ENCODE data around the gene IKBKE. TPM values are rescaled to one million over a fixed set of nuclear protein-coding genes. Genes with fewer than 3 reads are reported as not detected.

The IKBKE gene
- total RNA-seq, 4 donors from 2014 or later: 5.7 to 27.0 (median 17.4) TPM

DNA sequence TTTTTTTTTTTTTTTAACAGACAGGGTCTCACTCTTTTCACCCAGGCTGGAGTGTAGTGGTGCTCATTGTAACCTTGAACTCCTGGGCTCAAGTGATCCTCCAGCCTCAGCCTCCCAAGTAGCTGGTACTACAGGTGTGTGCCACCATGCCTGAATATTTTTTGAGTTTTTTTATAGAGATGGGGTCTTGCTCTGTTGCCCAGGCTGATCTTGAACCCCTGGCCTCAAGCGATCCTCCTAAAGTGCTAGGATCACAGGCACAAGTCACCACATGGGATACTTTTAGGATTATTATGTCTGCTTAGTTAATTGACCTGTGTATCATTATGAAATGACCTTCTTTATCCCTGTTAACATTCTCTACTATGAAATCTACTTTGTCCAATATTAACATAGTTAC lies 75.1 kb downstream of the IKBKE start:
- H3K36me3 ChIP-seq: no peaks in the 10 kb centered on the region
- no peak for DNase-seq (ENCODE audit: low spot score in 2 of 2)
- H3K27ac ChIP-seq: no peak overlapping the region
- H3K27me3 ChIP-seq: no peaks in the 10 kb centered on the region
- H3K4me1 ChIP-seq: peaks cover 9% of the 10 kb centered on the region
- TF ChIP-seq, protein P1, sequence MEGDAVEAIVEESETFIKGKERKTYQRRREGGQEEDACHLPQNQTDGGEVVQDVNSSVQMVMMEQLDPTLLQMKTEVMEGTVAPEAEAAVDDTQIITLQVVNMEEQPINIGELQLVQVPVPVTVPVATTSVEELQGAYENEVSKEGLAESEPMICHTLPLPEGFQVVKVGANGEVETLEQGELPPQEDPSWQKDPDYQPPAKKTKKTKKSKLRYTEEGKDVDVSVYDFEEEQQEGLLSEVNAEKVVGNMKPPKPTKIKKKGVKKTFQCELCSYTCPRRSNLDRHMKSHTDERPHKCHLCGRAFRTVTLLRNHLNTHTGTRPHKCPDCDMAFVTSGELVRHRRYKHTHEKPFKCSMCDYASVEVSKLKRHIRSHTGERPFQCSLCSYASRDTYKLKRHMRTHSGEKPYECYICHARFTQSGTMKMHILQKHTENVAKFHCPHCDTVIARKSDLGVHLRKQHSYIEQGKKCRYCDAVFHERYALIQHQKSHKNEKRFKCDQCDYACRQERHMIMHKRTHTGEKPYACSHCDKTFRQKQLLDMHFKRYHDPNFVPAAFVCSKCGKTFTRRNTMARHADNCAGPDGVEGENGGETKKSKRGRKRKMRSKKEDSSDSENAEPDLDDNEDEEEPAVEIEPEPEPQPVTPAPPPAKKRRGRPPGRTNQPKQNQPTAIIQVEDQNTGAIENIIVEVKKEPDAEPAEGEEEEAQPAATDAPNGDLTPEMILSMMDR (IDR thresholded peaks at IDR 0.05): no peak
- WGBS: 91% methylated on average over 1 of the region's 1 CpG
- no peak overlapping the region for H3K4me3 ChIP-seq
- no peaks in the 10 kb centered on the region for H3K9me3 ChIP-seq

Other genes with a start within 250 kb of the IKBKE start
- 10 to 100 TPM; 34.8 to 74.5 (median 64.9) TPM for gene RASSF5, start 37.1 kb downstream of the IKBKE start, total RNA-seq
- gene EIF2D, start 142.0 kb downstream of the IKBKE start, total RNA-seq: 10 to 100 TPM; 55.0 to 69.1 (median 61.1) TPM
- 1 to 10 TPM; 2.2 to 4.7 (median 4.1) TPM for gene DYRK3, start 165.1 kb downstream of the IKBKE start, total RNA-seq
- 10 to 100 TPM; 38.0 to 72.3 (median 62.4) TPM for gene MAPKAPK2, start 214.4 kb downstream of the IKBKE start, total RNA-seq

Data from suprapubic skin (tissue), 4 donors.